A673 (cell line): Measurements from ENCODE around the gene PLA2G5. TPM values are rescaled to one million over a fixed set of nuclear protein-coding genes. Genes with fewer than 3 reads are reported as not detected.
A peak's percentile ranks its signal among the peaks of the same experiment; 100 is the strongest.

Experiments used
- BruUV-seq: library from RNA; stranded (reverse); fragments of 400-500 nt; replicated peaks from 2 replicates; lab custom pipeline; 2021; lab: Mats Ljungman, UMichigan
- CTCF ChIA-PET: fragments of 300-600 bp; sonication (Branson Sonifier 250); formaldehyde crosslinking; loops from one replicate; lab custom pipeline; 2022; ENCODE audit warnings: antibody characterized with exemption; lab: Charles Lee
- POLR2A ChIA-PET: fragments of 300-600 bp; sonication (Branson Sonifier 250); formaldehyde crosslinking; loops from one replicate; lab custom pipeline; 2022; ENCODE audit warnings: antibody characterized with exemption; ENCODE audit not compliant: low non-redundant PET; lab: Charles Lee
- DNase-seq: peaks from one replicate; pipeline ENCODE4 v3.0.0-alpha.2; 2015; ENCODE audit warnings: low spot score
- H3K27ac ChIP-seq: fragments of 200-600 bp; sonication (generic); 2 replicates; pipeline ENCODE4 v1.5.1; 2016; ENCODE audit warnings: mixed run types, low read depth, mild to moderate bottlenecking, mixed read lengths, antibody characterized with exemption, low read length; ENCODE audit not compliant: poor library complexity, severe bottlenecking
- H3K27me3 ChIP-seq: fragments of 200-600 bp; sonication (generic); replicated peaks from 2 replicates; pipeline ENCODE4 v1.6.1; 2017; ENCODE audit warnings: mixed run types, low read depth, mild to moderate bottlenecking, mixed read lengths, antibody characterized with exemption, low read length; ENCODE audit not compliant: insufficient read depth, poor library complexity
- H3K36me3 ChIP-seq: fragments of 200-600 bp; sonication (generic); 2 replicates; pipeline ENCODE4 v1.6.1; 2016; ENCODE audit warnings: mixed run types, mild to moderate bottlenecking, mixed read lengths, antibody characterized with exemption, low read length; ENCODE audit not compliant: insufficient read depth, poor library complexity, severe bottlenecking
- H3K4me1 ChIP-seq: fragments of 200-600 bp; sonication (generic); 2 replicates; pipeline ENCODE4 v1.6.1; 2017; ENCODE audit warnings: mixed run types, mild to moderate bottlenecking, mixed read lengths, antibody characterized with exemption, low read length; ENCODE audit not compliant: insufficient read depth, poor library complexity, severe bottlenecking
- H3K4me3 ChIP-seq: fragments of 200-600 bp; sonication (generic); 2 replicates; pipeline ENCODE4 v1.5.1; 2016; ENCODE audit warnings: low read depth, mixed run types, mild to moderate bottlenecking, mixed read lengths, low read length; ENCODE audit not compliant: poor library complexity, severe bottlenecking
- H3K9me3 ChIP-seq: fragments of 200-600 bp; sonication (generic); 2 replicates; pipeline ENCODE4 v1.6.1; 2016; ENCODE audit warnings: mixed run types, low read depth, mild to moderate bottlenecking, mixed read lengths, antibody characterized with exemption, low read length; ENCODE audit not compliant: poor library complexity, severe bottlenecking
- EZH2 ChIP-seq: fragments of 200-600 bp; sonication (generic); IDR thresholded peaks from 2 replicates; pipeline ENCODE4 v1.6.1; 2017; ENCODE audit warnings: borderline replicate concordance, low read depth, mild to moderate bottlenecking, mixed read lengths, antibody characterized with exemption, low read length; ENCODE audit not compliant: poor library complexity, severe bottlenecking
- intact Hi-C: fragments of 100-400 bp; cut with micrococcal nuclease; formaldehyde crosslinking; loops from one replicate; pipeline ENCODE4 v1.10.0; 2022; ENCODE audit not compliant: unreplicated experiment
- total RNA-seq: library from RNA; stranded (reverse); gene quantifications from 2 replicates; pipeline ENCODE4 v1.2.3, GENCODE V29; 2021
- TF ChIP-seq, protein P1 (sequence below): fragments of 300-800, 200-600 bp; sonication (generic); conservative IDR thresholded peaks from 2 replicates; pipeline ENCODE4 v1.5.1; 2017; ENCODE audit warnings: low read depth, mild to moderate bottlenecking, antibody characterized with exemption, low read length, moderate library complexity, mixed read lengths

The PLA2G5 gene
- total RNA-seq, 1 experiment from 2014 or later: not detected

DNA sequence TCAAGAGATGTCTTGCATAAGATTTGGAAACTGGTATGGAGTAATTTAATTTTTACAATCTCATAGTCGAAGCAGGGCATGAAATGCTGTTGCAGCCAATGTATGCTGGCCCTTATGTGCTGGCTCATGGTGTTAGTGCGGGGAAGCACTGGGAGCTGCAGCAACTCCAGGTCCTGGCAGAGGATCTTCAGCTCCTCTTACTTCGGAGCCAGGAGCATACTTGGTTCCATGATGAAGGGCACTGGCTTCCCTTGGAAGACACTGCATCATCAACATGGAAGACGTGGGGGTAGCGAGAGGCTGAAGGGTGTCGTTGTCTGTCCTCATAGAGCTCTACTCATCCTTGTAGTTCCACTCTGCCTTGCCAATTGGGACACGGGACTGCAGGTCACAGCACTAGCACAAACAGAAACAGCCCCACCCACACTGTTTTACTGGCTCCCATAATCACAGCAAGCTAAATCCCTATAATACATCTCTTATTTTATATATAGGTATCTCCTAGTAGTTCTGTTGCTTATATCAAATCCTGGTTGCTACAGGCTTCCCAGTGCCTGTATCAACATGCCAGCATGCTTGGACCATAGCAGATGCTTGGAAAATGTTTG lies 26.9 kb downstream of the PLA2G5 start:
- TF ChIP-seq, protein P1, sequence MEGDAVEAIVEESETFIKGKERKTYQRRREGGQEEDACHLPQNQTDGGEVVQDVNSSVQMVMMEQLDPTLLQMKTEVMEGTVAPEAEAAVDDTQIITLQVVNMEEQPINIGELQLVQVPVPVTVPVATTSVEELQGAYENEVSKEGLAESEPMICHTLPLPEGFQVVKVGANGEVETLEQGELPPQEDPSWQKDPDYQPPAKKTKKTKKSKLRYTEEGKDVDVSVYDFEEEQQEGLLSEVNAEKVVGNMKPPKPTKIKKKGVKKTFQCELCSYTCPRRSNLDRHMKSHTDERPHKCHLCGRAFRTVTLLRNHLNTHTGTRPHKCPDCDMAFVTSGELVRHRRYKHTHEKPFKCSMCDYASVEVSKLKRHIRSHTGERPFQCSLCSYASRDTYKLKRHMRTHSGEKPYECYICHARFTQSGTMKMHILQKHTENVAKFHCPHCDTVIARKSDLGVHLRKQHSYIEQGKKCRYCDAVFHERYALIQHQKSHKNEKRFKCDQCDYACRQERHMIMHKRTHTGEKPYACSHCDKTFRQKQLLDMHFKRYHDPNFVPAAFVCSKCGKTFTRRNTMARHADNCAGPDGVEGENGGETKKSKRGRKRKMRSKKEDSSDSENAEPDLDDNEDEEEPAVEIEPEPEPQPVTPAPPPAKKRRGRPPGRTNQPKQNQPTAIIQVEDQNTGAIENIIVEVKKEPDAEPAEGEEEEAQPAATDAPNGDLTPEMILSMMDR: no peak
- no peak for TF ChIP-seq EZH2
- Histone ChIP-seq H3K36me3 (no peaks in the 10 kb centered on the region), H3K4me1 (no peaks in the 10 kb centered on the region), H3K4me3 (no peak overlapping the region), H3K9me3 (no peaks in the 10 kb centered on the region), H3K27ac (no peak overlapping the region), H3K27me3 (no peaks in the 10 kb centered on the region)
- no peak for DNase-seq
- ChIA-PET POLR2A (no interaction called here), CTCF (no interaction called here)
- no TSS peak for BruUV-seq
- intact Hi-C loops: no loop called here

DNA sequence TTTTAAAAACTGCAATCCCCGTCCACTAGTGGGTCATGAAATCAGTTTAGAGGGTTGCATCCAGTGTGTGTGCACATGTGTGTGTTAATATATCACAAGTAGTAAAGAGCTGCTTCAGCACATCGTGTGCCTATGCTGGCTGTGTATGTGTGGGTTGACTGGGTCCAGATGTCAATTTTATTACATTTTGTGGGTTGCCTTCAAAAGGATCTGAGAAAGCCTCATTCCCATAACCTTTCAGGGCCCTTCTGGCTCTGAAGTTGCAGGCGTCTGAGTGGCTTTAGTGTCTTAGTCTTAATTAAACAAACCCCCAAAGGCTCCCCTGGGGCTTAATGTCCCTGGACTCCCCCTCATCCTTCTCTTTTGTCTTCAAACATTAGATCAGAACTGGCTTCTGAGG lies 29.5 kb downstream of the PLA2G5 start:
- CTCF ChIA-PET: no interaction called here
- BruUV-seq: no TSS peak
- Histone ChIP-seq H3K27me3 (no peaks in the 10 kb centered on the region), H3K27ac (no peak overlapping the region), H3K36me3 (no peaks in the 10 kb centered on the region), H3K4me3 (no peak overlapping the region), H3K9me3 (no peaks in the 10 kb centered on the region), H3K4me1 (no peaks in the 10 kb centered on the region)
- TF ChIP-seq EZH2: no peak
- TF ChIP-seq, protein P1: no peak
- POLR2A ChIA-PET: no interaction called here
- intact Hi-C loops: no loop called here
- no peak for DNase-seq

DNA sequence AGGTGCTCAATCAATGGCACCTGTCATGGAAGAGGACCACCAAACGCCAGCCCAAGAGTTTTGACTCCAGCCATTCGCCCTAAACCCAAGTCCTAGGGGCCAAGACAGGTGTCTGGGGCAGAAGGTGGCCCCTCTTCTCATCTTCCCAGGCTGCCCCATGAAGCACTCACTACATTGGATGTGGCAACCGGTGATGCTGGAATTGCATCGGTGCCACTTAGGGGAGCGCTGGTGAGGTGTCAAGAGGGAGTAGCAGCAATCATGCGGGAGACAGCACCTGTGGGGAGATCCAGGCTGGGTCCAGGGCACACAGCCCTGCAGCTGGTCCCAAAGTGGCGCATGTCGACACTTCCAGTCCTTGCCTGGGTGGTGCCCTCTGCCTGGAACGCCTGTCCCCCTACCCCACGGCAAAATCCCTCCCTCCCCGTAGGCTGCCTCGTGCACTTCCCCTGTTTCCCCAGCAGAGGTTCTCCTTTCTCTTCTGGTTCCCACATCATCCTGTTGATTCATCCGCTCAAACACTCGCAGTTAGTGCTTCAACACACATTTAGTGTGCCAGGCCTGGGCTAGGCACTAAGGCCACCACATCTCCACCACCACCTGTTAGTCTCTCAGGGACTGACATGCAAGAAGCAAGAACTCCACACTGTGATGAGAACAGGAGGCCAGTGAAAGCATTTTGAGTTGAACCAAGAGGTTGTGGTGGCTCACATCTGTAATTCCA lies 30.8 kb downstream of the PLA2G5 start:
- peak; percentile 62 for DNase-seq
- BruUV-seq: no TSS peak
- CTCF ChIA-PET: no interaction called here

More for the DNA sequence above, 30.8 kb downstream of the PLA2G5 start:
- Histone ChIP-seq H3K4me3 (no peak overlapping the region), H3K27ac (no peak overlapping the region), H3K36me3 (no peaks in the 10 kb centered on the region), H3K9me3 (no peaks in the 10 kb centered on the region), H3K4me1 (no peaks in the 10 kb centered on the region), H3K27me3 (no peaks in the 10 kb centered on the region)
- intact Hi-C loops: loop anchor here (2.0 kb wide), 1 partner anchor 52 kb away; no protein-coding TSS in a partner anchor
- POLR2A ChIA-PET: no interaction called here
- TF ChIP-seq, protein P1: peak; percentile 76
- TF ChIP-seq EZH2: no peak
